Measurements from ENCODE around the gene FUT2.
"Not testable (repeated sequence)": the region's sequence is repeated elsewhere in the genome, so short reads cannot be mapped to it uniquely, and the experiment has no call there.

FUT2 gene

GRCh38 chr19:48718106-48718505, 22.3 kb downstream of the FUT2 start:
- H3K36me3 ChIP-seq (ENCODE audit: control insufficient read depth in 4 of 4, insufficient read depth in 4 of 4, low read length in 3 of 4); POLR2A ChIA-PET; H3K27me3 ChIP-seq (replicated peaks in 2 of 5; ENCODE audit: control insufficient read depth in 4 of 5, insufficient read depth in 5 of 5, low read length in 4 of 5); H3K9me3 ChIP-seq (ENCODE audit: control extremely low read depth in 1 of 5, control insufficient read depth in 4 of 5, insufficient read depth in 2 of 5, low read depth in 1 of 5, low read length in 4 of 5); H3K27ac ChIP-seq (ENCODE audit: insufficient read depth in 1 of 2, low read depth in 1 of 2, low read length in 2 of 2, poor library complexity in 1 of 2, severe bottlenecking in 2 of 2); CTCF ChIA-PET; H3K4me3 ChIP-seq (ENCODE audit: control insufficient read depth in 1 of 7, extremely low read depth in 1 of 7, insufficient read depth in 4 of 7, low read depth in 2 of 7, low read length in 6 of 7); DNase-seq: not testable (repeated sequence)
- H3K4me1 ChIP-seq (ENCODE audit: control extremely low read depth in 1 of 4, control insufficient read depth in 4 of 4, insufficient read depth in 4 of 4, low read length in 3 of 4), result peaks cover 0 to 23% (median 20%) of the 10 kb centered on the region in 4 experiments
- WGBS (ENCODE audit: insufficient coverage), result 100% methylated on average over 5 of the region's 13 CpGs

DNA sequence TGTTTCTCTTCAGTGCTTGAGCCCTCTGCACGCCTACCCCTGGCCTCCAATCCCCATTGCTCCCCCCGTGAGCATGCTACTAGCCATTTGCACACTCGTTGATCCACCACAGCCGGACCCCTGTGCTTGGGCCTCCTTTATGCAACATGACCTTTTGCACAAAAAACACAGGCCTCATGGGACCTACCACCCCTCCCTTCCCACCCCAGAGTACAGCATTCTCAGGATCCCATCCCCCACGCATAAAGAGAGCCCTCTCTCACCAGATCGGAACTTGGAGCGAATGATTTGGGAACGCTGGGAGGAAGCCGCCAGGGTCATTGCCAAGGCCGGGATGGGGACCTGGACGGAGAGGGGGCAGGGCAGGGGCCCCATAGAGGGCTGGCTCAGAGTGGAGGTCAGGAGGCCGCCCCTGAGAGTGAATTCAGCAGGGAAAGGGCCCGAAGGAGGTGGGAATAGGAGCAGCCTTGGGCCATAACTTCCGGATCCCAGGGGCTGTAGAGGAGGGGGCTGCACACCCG, 23.0 kb downstream of the FUT2 start:
- peaks cover 0 to 17% (median 13%) of the 10 kb centered on the region in 4 experiments for H3K4me1 ChIP-seq (ENCODE audit: control extremely low read depth in 1 of 4, control insufficient read depth in 4 of 4, insufficient read depth in 4 of 4, low read length in 3 of 4)
- ChIA-PET POLR2A (no interaction called here), CTCF (no interaction called here)
- H3K36me3 ChIP-seq (ENCODE audit: control insufficient read depth in 4 of 4, insufficient read depth in 4 of 4, low read length in 3 of 4), result no peaks in the 10 kb centered on the region
- no peak overlapping the region for H3K27ac ChIP-seq (ENCODE audit: insufficient read depth in 1 of 2, low read depth in 1 of 2, low read length in 2 of 2, poor library complexity in 1 of 2, severe bottlenecking in 2 of 2)
- no peak for DNase-seq
- no peaks in the 10 kb centered on the region for H3K27me3 ChIP-seq (replicated peaks in 2 of 5; ENCODE audit: control insufficient read depth in 4 of 5, insufficient read depth in 5 of 5, low read length in 4 of 5)
- no peak overlapping the region for H3K4me3 ChIP-seq (ENCODE audit: control insufficient read depth in 1 of 7, extremely low read depth in 1 of 7, insufficient read depth in 4 of 7, low read depth in 2 of 7, low read length in 6 of 7)
- no peaks in the 10 kb centered on the region for H3K9me3 ChIP-seq (ENCODE audit: control extremely low read depth in 1 of 5, control insufficient read depth in 4 of 5, insufficient read depth in 2 of 5, low read depth in 1 of 5, low read length in 4 of 5)
- WGBS (ENCODE audit: insufficient coverage), result 96% methylated on average over 14 of the region's 15 CpGs

DNA sequence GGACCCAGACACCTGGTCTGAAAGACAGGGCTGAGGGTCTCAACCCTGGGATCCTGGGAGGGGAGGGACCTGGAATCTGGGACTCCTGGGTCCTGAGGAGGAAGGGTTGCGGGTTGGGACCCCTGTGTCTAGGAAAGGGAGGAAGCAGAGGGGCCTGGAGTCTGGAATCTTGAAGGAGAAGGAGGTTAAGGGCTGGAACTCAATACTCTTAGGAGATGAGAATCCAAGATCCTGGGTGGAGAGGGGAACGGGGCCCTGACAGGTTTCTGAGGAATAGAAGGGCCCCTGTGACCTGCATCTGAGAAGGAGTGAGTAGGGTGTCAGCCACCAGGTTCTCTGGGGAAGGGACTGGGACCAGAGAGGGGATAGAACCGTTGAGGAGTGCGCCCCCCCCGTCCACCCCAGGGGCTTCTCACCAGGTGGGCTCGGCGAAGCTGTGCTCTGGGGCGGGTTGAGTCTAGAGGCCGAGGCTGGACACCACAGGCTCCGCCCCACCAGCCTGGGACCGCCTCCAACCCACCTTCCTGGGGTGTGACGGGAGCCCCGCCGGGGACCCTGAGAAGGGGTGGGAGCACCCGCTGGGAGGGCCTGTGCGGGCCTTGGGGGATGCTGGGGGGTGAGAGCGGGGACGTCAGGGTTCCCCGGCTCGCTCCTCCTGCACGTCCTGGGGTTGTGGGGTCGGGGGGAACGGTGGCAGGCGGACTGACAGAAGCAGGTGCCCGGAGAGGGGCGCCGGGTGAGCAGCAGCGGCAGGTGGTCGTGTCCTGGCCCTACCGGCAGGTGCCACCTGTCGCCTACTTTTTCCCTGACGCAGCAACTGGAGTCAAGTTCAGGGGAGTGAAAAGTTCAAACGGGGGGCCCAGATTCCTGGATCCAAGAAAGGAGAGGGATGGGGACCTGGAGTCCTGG, 23.7 kb downstream of the FUT2 start, which contains the start of gene MAMSTR:
Gene MAMSTR (minus strand): TSS at position 463 of the 909 bp plus-strand sequence. CDS start 694 bp downstream, outside the sequence.
- Histone ChIP-seq H3K27ac (ENCODE audit: insufficient read depth in 1 of 2, low read depth in 1 of 2, low read length in 2 of 2, poor library complexity in 1 of 2, severe bottlenecking in 2 of 2) (no peak within 1 kb of the TSS), H3K27me3 (replicated peaks in 2 of 5; ENCODE audit: control insufficient read depth in 4 of 5, insufficient read depth in 5 of 5, low read length in 4 of 5) (no peaks in the 10 kb centered on the region), H3K4me1 (ENCODE audit: control extremely low read depth in 1 of 4, control insufficient read depth in 4 of 4, insufficient read depth in 4 of 4, low read length in 3 of 4) (peaks cover 0 to 17% (median 11%) of the 10 kb centered on the region in 4 experiments), H3K36me3 (ENCODE audit: control insufficient read depth in 4 of 4, insufficient read depth in 4 of 4, low read length in 3 of 4) (no peaks in the 10 kb centered on the region), H3K4me3 (ENCODE audit: control insufficient read depth in 1 of 7, extremely low read depth in 1 of 7, insufficient read depth in 4 of 7, low read depth in 2 of 7, low read length in 6 of 7) (peak within 1 kb of the TSS; percentile 50 to 87 (median 73)), H3K9me3 (ENCODE audit: control extremely low read depth in 1 of 5, control insufficient read depth in 4 of 5, insufficient read depth in 2 of 5, low read depth in 1 of 5, low read length in 4 of 5) (no peaks in the 10 kb centered on the region)
- no peak for DNase-seq
- WGBS (ENCODE audit: insufficient coverage), result 89% methylated on average over 18 of the region's 33 CpGs
- CTCF ChIA-PET, result no interaction called here
- POLR2A ChIA-PET, result no interaction called here

DNA sequence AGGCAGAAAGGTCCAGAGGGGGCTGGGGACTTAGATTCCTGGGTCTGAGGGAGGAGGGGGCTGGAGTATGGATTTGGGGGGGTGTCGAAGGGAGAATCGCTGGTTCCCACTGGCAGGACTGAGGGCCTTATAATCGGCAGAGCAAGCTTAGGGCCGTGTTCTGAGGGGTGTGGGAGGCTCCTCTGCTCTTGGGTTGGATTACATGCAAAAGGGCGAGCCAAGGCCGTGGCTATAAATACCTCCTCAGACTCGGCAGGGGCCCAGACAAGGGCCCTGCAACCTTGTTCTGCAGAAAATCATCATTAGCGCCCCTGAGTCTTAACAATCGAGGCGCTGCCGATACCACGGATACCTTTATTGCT, 24.5 kb downstream of the FUT2 start:
- CTCF ChIA-PET, result interaction anchor here (0.8 kb wide), 1 partner anchor 68 kb away, joined by 3 read pairs; no protein-coding TSS in a partner anchor
- POLR2A ChIA-PET, result interaction anchor here (0.7 to 0.9 kb wide), 2 partner anchors 19 to 21 kb away, joined by 3 read pairs; no protein-coding TSS in a partner anchor
- Histone ChIP-seq H3K36me3 (ENCODE audit: control insufficient read depth in 4 of 4, insufficient read depth in 4 of 4, low read length in 3 of 4) (no peaks in the 10 kb centered on the region), H3K9me3 (ENCODE audit: control extremely low read depth in 1 of 5, control insufficient read depth in 4 of 5, insufficient read depth in 2 of 5, low read depth in 1 of 5, low read length in 4 of 5) (no peaks in the 10 kb centered on the region), H3K4me3 (ENCODE audit: control insufficient read depth in 1 of 7, extremely low read depth in 1 of 7, insufficient read depth in 4 of 7, low read depth in 2 of 7, low read length in 6 of 7) (peak overlapping the region in 6 of 7 experiments; percentile 70 to 87 (median 75)), H3K27me3 (replicated peaks in 2 of 5; ENCODE audit: control insufficient read depth in 4 of 5, insufficient read depth in 5 of 5, low read length in 4 of 5) (no peaks in the 10 kb centered on the region), H3K4me1 (ENCODE audit: control extremely low read depth in 1 of 4, control insufficient read depth in 4 of 4, insufficient read depth in 4 of 4, low read length in 3 of 4) (peaks cover 0 to 14% (median 8%) of the 10 kb centered on the region in 4 experiments), H3K27ac (ENCODE audit: insufficient read depth in 1 of 2, low read depth in 1 of 2, low read length in 2 of 2, poor library complexity in 1 of 2, severe bottlenecking in 2 of 2) (no peak overlapping the region)
- no peak for DNase-seq
- 52% methylated on average over 11 of the region's 12 CpGs for WGBS (ENCODE audit: insufficient coverage)

GRCh38 chr19:48720613-48721296, 25.0 kb downstream of the FUT2 start:
- Histone ChIP-seq H3K27me3 (replicated peaks in 2 of 5; ENCODE audit: control insufficient read depth in 4 of 5, insufficient read depth in 5 of 5, low read length in 4 of 5) (no peaks in the 10 kb centered on the region), H3K27ac (ENCODE audit: insufficient read depth in 1 of 2, low read depth in 1 of 2, low read length in 2 of 2, poor library complexity in 1 of 2, severe bottlenecking in 2 of 2) (peak overlapping the region; percentile 50 to 78), H3K4me3 (ENCODE audit: control insufficient read depth in 1 of 7, extremely low read depth in 1 of 7, insufficient read depth in 4 of 7, low read depth in 2 of 7, low read length in 6 of 7) (peak overlapping the region; percentile 50 to 87 (median 73)), H3K36me3 (ENCODE audit: control insufficient read depth in 4 of 4, insufficient read depth in 4 of 4, low read length in 3 of 4) (no peaks in the 10 kb centered on the region), H3K4me1 (ENCODE audit: control extremely low read depth in 1 of 4, control insufficient read depth in 4 of 4, insufficient read depth in 4 of 4, low read length in 3 of 4) (peaks cover 0 to 18% (median 10%) of the 10 kb centered on the region in 4 experiments), H3K9me3 (ENCODE audit: control extremely low read depth in 1 of 5, control insufficient read depth in 4 of 5, insufficient read depth in 2 of 5, low read depth in 1 of 5, low read length in 4 of 5) (no peaks in the 10 kb centered on the region)
- DNase-seq, result peak; percentile 96 to 98 (median 97)
- ChIA-PET CTCF (interaction anchor here (0.8 kb wide), 1 partner anchor 67 kb away, joined by 3 read pairs; no protein-coding TSS in a partner anchor), POLR2A (interaction anchor here (0.7 to 0.9 kb wide), 2 partner anchors 18 to 20 kb away, joined by 3 read pairs; no protein-coding TSS in a partner anchor)
- WGBS (ENCODE audit: insufficient coverage), result 6% methylated on average over 28 of the region's 42 CpGs

DNA sequence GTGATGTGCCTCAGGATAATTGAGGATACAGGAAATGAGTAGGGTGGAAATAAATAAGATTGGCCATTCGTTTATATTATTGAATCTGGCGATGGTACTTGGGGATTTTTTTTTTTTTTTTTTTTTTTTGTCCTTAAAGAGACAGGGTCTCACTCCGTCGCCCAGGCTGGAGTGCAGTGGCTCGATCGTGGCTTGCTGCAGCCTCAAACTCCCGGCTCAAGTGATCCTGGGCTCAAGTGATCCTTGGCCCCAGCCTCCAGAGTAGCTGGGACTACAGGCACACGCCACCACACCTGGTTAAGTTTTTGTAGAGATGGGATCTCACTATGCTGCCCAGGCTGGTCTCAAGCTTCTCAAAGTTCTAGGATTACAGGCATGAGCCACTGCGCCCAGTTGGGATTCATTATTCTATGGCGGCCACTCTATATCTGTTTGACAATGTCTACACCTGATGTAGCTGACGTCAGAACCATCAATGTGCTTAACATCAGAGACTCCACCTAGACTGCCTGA, 26.5 kb downstream of the FUT2 start:
- Histone ChIP-seq H3K9me3 (ENCODE audit: control extremely low read depth in 1 of 5, control insufficient read depth in 4 of 5, insufficient read depth in 2 of 5, low read depth in 1 of 5, low read length in 4 of 5) (no peaks in the 10 kb centered on the region), H3K36me3 (ENCODE audit: control insufficient read depth in 4 of 4, insufficient read depth in 4 of 4, low read length in 3 of 4) (no peaks in the 10 kb centered on the region), H3K27me3 (replicated peaks in 2 of 5; ENCODE audit: control insufficient read depth in 4 of 5, insufficient read depth in 5 of 5, low read length in 4 of 5) (no peaks in the 10 kb centered on the region), H3K4me3 (ENCODE audit: control insufficient read depth in 1 of 7, extremely low read depth in 1 of 7, insufficient read depth in 4 of 7, low read depth in 2 of 7, low read length in 6 of 7) (no peak overlapping the region), H3K27ac (ENCODE audit: insufficient read depth in 1 of 2, low read depth in 1 of 2, low read length in 2 of 2, poor library complexity in 1 of 2, severe bottlenecking in 2 of 2) (no peak overlapping the region), H3K4me1 (ENCODE audit: control extremely low read depth in 1 of 4, control insufficient read depth in 4 of 4, insufficient read depth in 4 of 4, low read length in 3 of 4) (peaks cover 0 to 28% (median 18%) of the 10 kb centered on the region in 4 experiments)
- ChIA-PET POLR2A (no interaction called here), CTCF (no interaction called here)
- no peak for DNase-seq
- 89% methylated on average over 10 of the region's 11 CpGs for WGBS (ENCODE audit: insufficient coverage)

Data from common myeloid progenitor, CD34-positive (primary cell).